ENCODE data around the gene GTF2F1.

The GTF2F1 gene

GRCh38 chr19:6439743-6440142 lies 46.8 kb upstream of the GTF2F1 start:
- no peaks in the 10 kb centered on the region for H4K20me1 ChIP-seq (ENCODE audit: insufficient read depth, low read length)
- no peak overlapping the region for H3K4me3 ChIP-seq (ENCODE audit: low read depth, low read length, poor library complexity, severe bottlenecking)
- TF ChIP-seq CTCF (IDR thresholded peaks at IDR 0.05; ENCODE audit: low read length): no peak
- no peak for TF ChIP-seq EZH2 (IDR thresholded peaks at IDR 0.05; ENCODE audit: borderline replicate concordance, low read length)
- H3K4me1 ChIP-seq (ENCODE audit: insufficient read depth, low read length, severe bottlenecking): no peaks in the 10 kb centered on the region
- no peaks in the 10 kb centered on the region for H3F3A ChIP-seq (ENCODE audit: insufficient read depth, low read length)
- no peak overlapping the region for H3K4me2 ChIP-seq (ENCODE audit: low read length)
- H3K9me3 ChIP-seq (ENCODE audit: low read length): no peaks in the 10 kb centered on the region
- no peaks in the 10 kb centered on the region; the same call in 1 of the 2 replicates for H3K36me3 ChIP-seq (ENCODE audit: insufficient read depth, low read length)
- no peak overlapping the region for H2AFZ ChIP-seq (ENCODE audit: low read length)
- no peak overlapping the region for H3K9ac ChIP-seq (ENCODE audit: low read length)
- no peaks in the 10 kb centered on the region for H3K9me2 ChIP-seq (ENCODE audit: low read depth, low read length)
- H3K79me2 ChIP-seq (ENCODE audit: insufficient read depth, low read length): no peaks in the 10 kb centered on the region
- H3K27me3 ChIP-seq (ENCODE audit: insufficient read depth, low read length): no peaks in the 10 kb centered on the region
- no peak overlapping the region for H3K27ac ChIP-seq (ENCODE audit: low read depth, low read length, poor library complexity, severe bottlenecking)

GRCh38 chr19:6433663-6434062 lies 40.7 kb upstream of the GTF2F1 start, which contains the start of gene SLC25A41:
SLC25A41 (minus strand) TSS chr19:6433763; CDS start chr19:6433693, 70 bp downstream.
- H3K4me1 ChIP-seq (ENCODE audit: insufficient read depth, low read length, severe bottlenecking): no peaks in the 10 kb centered on the region
- H3K4me2 ChIP-seq (ENCODE audit: low read length): no peak within 1 kb of the TSS
- H3K9me3 ChIP-seq (ENCODE audit: low read length): no peaks in the 10 kb centered on the region
- no peak within 1 kb of the TSS for H2AFZ ChIP-seq (ENCODE audit: low read length)
- no peak for TF ChIP-seq EZH2 (IDR thresholded peaks at IDR 0.05; ENCODE audit: borderline replicate concordance, low read length)
- no peak for TF ChIP-seq CTCF (IDR thresholded peaks at IDR 0.05; ENCODE audit: low read length)
- no peaks in the 10 kb centered on the region for H3K27me3 ChIP-seq (ENCODE audit: insufficient read depth, low read length)
- no peaks in the 10 kb centered on the region; the same call in 1 of the 2 replicates for H3K36me3 ChIP-seq (ENCODE audit: insufficient read depth, low read length)
- H3F3A ChIP-seq (ENCODE audit: insufficient read depth, low read length): no peaks in the 10 kb centered on the region
- H3K79me2 ChIP-seq (ENCODE audit: insufficient read depth, low read length): no peaks in the 10 kb centered on the region
- no peak within 1 kb of the TSS for H3K4me3 ChIP-seq (ENCODE audit: low read depth, low read length, poor library complexity, severe bottlenecking)
- no peak within 1 kb of the TSS for H3K27ac ChIP-seq (ENCODE audit: low read depth, low read length, poor library complexity, severe bottlenecking)
- no peak within 1 kb of the TSS for H3K9ac ChIP-seq (ENCODE audit: low read length)
- no peaks in the 10 kb centered on the region for H4K20me1 ChIP-seq (ENCODE audit: insufficient read depth, low read length)
- no peaks in the 10 kb centered on the region for H3K9me2 ChIP-seq (ENCODE audit: low read depth, low read length)

GRCh38 chr19:6433165-6433564 lies 40.2 kb upstream of the GTF2F1 start:
- no peak for TF ChIP-seq CTCF (IDR thresholded peaks at IDR 0.05; ENCODE audit: low read length)
- TF ChIP-seq EZH2 (IDR thresholded peaks at IDR 0.05; ENCODE audit: borderline replicate concordance, low read length): no peak
- no peaks in the 10 kb centered on the region for H3F3A ChIP-seq (ENCODE audit: insufficient read depth, low read length)
- no peaks in the 10 kb centered on the region for H3K9me2 ChIP-seq (ENCODE audit: low read depth, low read length)
- no peak overlapping the region for H3K9ac ChIP-seq (ENCODE audit: low read length)
- no peak overlapping the region for H2AFZ ChIP-seq (ENCODE audit: low read length)
- no peaks in the 10 kb centered on the region for H3K27me3 ChIP-seq (ENCODE audit: insufficient read depth, low read length)
- no peaks in the 10 kb centered on the region for H3K79me2 ChIP-seq (ENCODE audit: insufficient read depth, low read length)
- no peaks in the 10 kb centered on the region for H3K9me3 ChIP-seq (ENCODE audit: low read length)
- H3K27ac ChIP-seq (ENCODE audit: low read depth, low read length, poor library complexity, severe bottlenecking): no peak overlapping the region
- H3K4me2 ChIP-seq (ENCODE audit: low read length): no peak overlapping the region
- no peaks in the 10 kb centered on the region for H4K20me1 ChIP-seq (ENCODE audit: insufficient read depth, low read length)
- H3K4me3 ChIP-seq (ENCODE audit: low read depth, low read length, poor library complexity, severe bottlenecking): no peak overlapping the region
- H3K36me3 ChIP-seq (ENCODE audit: insufficient read depth, low read length): no peaks in the 10 kb centered on the region; the same call in 1 of the 2 replicates
- no peaks in the 10 kb centered on the region for H3K4me1 ChIP-seq (ENCODE audit: insufficient read depth, low read length, severe bottlenecking)

All from OCI-LY1 (cell line).